IMR-90 (cell line): ENCODE results near the gene IQSEC1.

Experiments
- CTCF ChIP-seq: conservative IDR thresholded peaks from 2 replicates; pipeline ENCODE4 v1.5.1; 2012; ENCODE audit warnings: mild to moderate bottlenecking, low read depth, low read length, improper control_type of control experiment
- ELK1 ChIP-seq: fragments of 150-350 bp; IDR thresholded peaks from 2 replicates; pipeline ENCODE4 v1.6.1; 2016; ENCODE audit warnings: low read depth, mild to moderate bottlenecking, low read length, moderate library complexity, borderline replicate concordance
- MAZ ChIP-seq: IDR thresholded peaks from 2 replicates; pipeline ENCODE4 v1.6.1; 2012; ENCODE audit warnings: low read depth, mild to moderate bottlenecking, low read length, improper control_type of control experiment, moderate library complexity, borderline replicate concordance
- POLR2A ChIP-seq: IDR thresholded peaks from 2 replicates; pipeline ENCODE4 v1.6.1; 2012; ENCODE audit warnings: mild to moderate bottlenecking, low read depth, low read length
- RAD21 ChIP-seq: IDR thresholded peaks from 2 replicates; pipeline ENCODE4 v1.6.1; 2012; ENCODE audit warnings: low read length, improper control_type of control experiment
- RFX5 ChIP-seq: IDR thresholded peaks from 2 replicates; pipeline ENCODE4 v1.8.0; 2012; ENCODE audit warnings: low read depth, mild to moderate bottlenecking, low read length, moderate library complexity
- SMC3 ChIP-seq: fragments of 150-350 bp; IDR thresholded peaks from 2 replicates; pipeline ENCODE4 v1.6.1; 2016; ENCODE audit warnings: low read depth, mild to moderate bottlenecking, antibody characterized with exemption, low read length, moderate library complexity

- TF ChIP-seq SMC3 (no peak), CTCF (no peak), ELK1 (no peak), RFX5 (no peak), POLR2A (no peak), RAD21 (no peak), MAZ (no peak)
These were observed 218.7 kb downstream of the IQSEC1 start for GRCh38 chr3:12854565-12854964.
